Thoracic aorta (tissue), 2 donors: ENCODE results near the gene TMEM167B. TPM values are rescaled to one million over a fixed set of nuclear protein-coding genes. Genes with fewer than 3 reads are reported as not detected.

Experiments
- ATAC-seq: fragments of 150-250 bp; one replicate; pipeline ENCODE4 v1.8.0; 2017; ENCODE audit warnings: low read depth; ENCODE audit not compliant: insufficient number of reproducible peaks, low FRiP score
- DNase-seq: peaks from one replicate; pipeline ENCODE4 v3.0.0-alpha.2; 2020; ENCODE audit warnings: low spot score
- H3K27ac ChIP-seq, 2 donors: fragments of 200-600 bp; sonication (generic); 1 replicate in 1 of 2; 2 replicates in 1 of 2; pipeline ENCODE4 v1.5.1; 2016; ENCODE audit warnings: mild to moderate bottlenecking in 2 of 2, moderate library complexity in 2 of 2
- H3K27me3 ChIP-seq: fragments of 200-600 bp; sonication (generic); replicated peaks from 2 replicates; pipeline ENCODE4 v1.6.0; 2016; ENCODE audit warnings: mild to moderate bottlenecking; ENCODE audit not compliant: insufficient read depth
- H3K36me3 ChIP-seq: fragments of 200-600 bp; sonication (generic); one replicate; pipeline ENCODE4 v1.5.1; 2016
- H3K4me1 ChIP-seq, 2 donors: fragments of 200-600 bp; sonication (generic); 1 replicate in 1 of 2; 2 replicates in 1 of 2; pipeline versions ENCODE4 v1.5.1 to v1.6.0; 2016; ENCODE audit warnings: low read depth in 2 of 2, mild to moderate bottlenecking in 1 of 2; ENCODE audit not compliant: control insufficient read depth in 1 of 2
- H3K4me3 ChIP-seq: fragments of 200-600 bp; sonication (generic); 2 replicates; pipeline ENCODE4 v1.5.1; 2016; ENCODE audit warnings: mild to moderate bottlenecking
- H3K9me3 ChIP-seq: fragments of 200-600 bp; sonication (generic); 2 replicates; pipeline ENCODE4 v1.5.1; 2016
- CTCF ChIP-seq: fragments of 200-600 bp; sonication (generic); IDR thresholded peaks from one replicate; pipeline ENCODE4 v1.5.1; 2019; ENCODE audit warnings: antibody characterized with exemption
- total RNA-seq, 2 donors: library from RNA; depleted of rRNA; stranded (reverse); fragments of >200 nt; gene quantifications; one replicate each; pipeline versions ENCODE4 v1.1.0 to v1.2.3, GENCODE V29; 2016

Gene TMEM167B
- total RNA-seq, 2 donors from 2014 or later: 25.3 to 33.2 TPM

GRCh38 chr1:109096120-109096519 is 5.6 kb downstream of the TMEM167B start:
- ATAC-seq (no peak), DNase-seq (no peak)
- no peak for TF ChIP-seq CTCF
- Histone ChIP-seq H3K36me3 (peaks cover 9% of the 10 kb centered on the region), H3K9me3 (no peaks in the 10 kb centered on the region), H3K4me1 (peaks cover 17 to 20% of the 10 kb centered on the region in 2 donors), H3K4me3 (no peak overlapping the region), H3K27ac (no peak overlapping the region), H3K27me3 (no peaks in the 10 kb centered on the region)

GRCh38 chr1:109099938-109100773 is 9.6 kb downstream of the TMEM167B start:
- Histone ChIP-seq H3K27me3 (no peaks in the 10 kb centered on the region), H3K4me3 (peak overlapping the region; percentile 97), H3K9me3 (no peaks in the 10 kb centered on the region), H3K4me1 (peaks cover 0 to 3% of the 10 kb centered on the region in 2 donors), H3K36me3 (no peaks in the 10 kb centered on the region), H3K27ac (peak overlapping the region; percentile 89 to 94)
- DNase-seq (peak; percentile 90), ATAC-seq (peak; percentile 97)
- TF ChIP-seq CTCF: peak; percentile 73

- no peak for DNase-seq
- H3K9me3 ChIP-seq: no peaks in the 10 kb centered on the region
- ATAC-seq: no peak
Measured at GRCh38 chr1:109104364-109105151, 14.0 kb downstream of the TMEM167B start.

GRCh38 chr1:109105881-109106280 is 15.3 kb downstream of the TMEM167B start:
- Histone ChIP-seq H3K27me3 (no peaks in the 10 kb centered on the region), H3K36me3 (no peaks in the 10 kb centered on the region), H3K27ac (no peak overlapping the region), H3K4me1 (peaks cover 0 to 3% of the 10 kb centered on the region in 2 donors), H3K9me3 (no peaks in the 10 kb centered on the region), H3K4me3 (no peak overlapping the region)
- DNase-seq (no peak), ATAC-seq (no peak)
- TF ChIP-seq CTCF: no peak

More at GRCh38 chr1:109104364-109105151, 14.0 kb downstream of the TMEM167B start:
- H3K27me3 ChIP-seq: no peaks in the 10 kb centered on the region
- TF ChIP-seq CTCF: no peak
- no peak overlapping the region for H3K4me3 ChIP-seq
- H3K4me1 ChIP-seq: peaks cover 0 to 3% of the 10 kb centered on the region in 2 donors
- no peaks in the 10 kb centered on the region for H3K36me3 ChIP-seq
- H3K27ac ChIP-seq: no peak overlapping the region

GRCh38 chr1:109107785-109108184 is 17.2 kb downstream of the TMEM167B start:
- Histone ChIP-seq H3K36me3 (no peaks in the 10 kb centered on the region), H3K9me3 (no peaks in the 10 kb centered on the region), H3K27ac (no peak overlapping the region), H3K27me3 (no peaks in the 10 kb centered on the region), H3K4me3 (no peak overlapping the region), H3K4me1 (peaks cover 0 to 7% of the 10 kb centered on the region in 2 donors)
- ATAC-seq (no peak), DNase-seq (no peak)
- no peak for TF ChIP-seq CTCF
